Endothelial cell of umbilical vein (primary cell): Measurements from ENCODE around the gene RTN4RL1. TPM values are rescaled to one million over a fixed set of nuclear protein-coding genes. Genes with fewer than 3 reads are reported as not detected.

Experiments used
- BruUV-seq: library from RNA; stranded (reverse); fragments of 400-500 nt; replicated peaks from 2 replicates; lab custom pipeline; 2021; lab: Mats Ljungman, UMichigan
- CTCF ChIA-PET: fragments of 300-600, 350-600 bp; sonication (Branson Sonifier 250); formaldehyde crosslinking; loops from one replicate; lab custom pipeline; 2021; ENCODE audit warnings: antibody characterized with exemption, inconsistent platforms; lab: Charles Lee
- POLR2A ChIA-PET: fragments of 300-600, 350-600 bp; sonication (Branson Sonifier 250); formaldehyde crosslinking; loops from one replicate; lab custom pipeline; 2021; ENCODE audit warnings: antibody characterized with exemption, inconsistent platforms; lab: Charles Lee
- DNase-seq: peaks from one replicate; pipeline ENCODE4 v3.0.0-alpha.2; 2011; ENCODE audit warnings: low read depth, low spot score
- FAIRE-seq: peaks from 2 replicates; lab custom pipeline; 2011; peaks lifted over from hg19 to GRCh38; lab: Jason Lieb, UNC
- H2AFZ ChIP-seq: 2 replicates; pipeline ENCODE4 v1.6.0; 2012; ENCODE audit warnings: low read depth, low read length, control low read depth, inconsistent platforms
- H3K27ac ChIP-seq: 2 replicates; pipeline ENCODE4 v1.5.1; 2011; ENCODE audit warnings: low read depth, mild to moderate bottlenecking, control low read depth, low read length, moderate library complexity; ENCODE audit not compliant: insufficient read depth
- H3K27me3 ChIP-seq, 2 experiments: 2 replicates each; pipeline versions ENCODE4 v1.6.0 to v1.6.1; 2011; ENCODE audit warnings: low read length in 2 of 2, mixed read lengths in 1 of 2; ENCODE audit not compliant: control insufficient read depth in 2 of 2, insufficient read depth in 2 of 2
- H3K36me3 ChIP-seq, 2 experiments: 2 replicates in 1 of 2; 3 replicates in 1 of 2; pipeline ENCODE4 v1.5.1; 2011; ENCODE audit warnings: low read length in 2 of 2, mild to moderate bottlenecking in 1 of 2, moderate library complexity in 1 of 2; ENCODE audit not compliant: control insufficient read depth in 2 of 2, insufficient read depth in 2 of 2; ENCODE audit errors: extremely low read depth in 1 of 2
- H3K4me1 ChIP-seq: 3 replicates; pipeline ENCODE4 v1.5.1; 2011; ENCODE audit warnings: mild to moderate bottlenecking, low read length; ENCODE audit not compliant: control insufficient read depth, insufficient read depth; ENCODE audit errors: extremely low read depth
- H3K4me2 ChIP-seq: 2 replicates; pipeline ENCODE4 v1.6.1; 2011; ENCODE audit warnings: low read length, control low read depth, mixed read lengths; ENCODE audit not compliant: insufficient read depth
- H3K4me3 ChIP-seq, 3 experiments: fragments of 200-600 bp in 1 of 3; sonication (generic), shearing (Covaris generic) in 1 of 3; replicated peaks in 1 of 3; 2 replicates each; pipeline ENCODE4 v1.5.1; 2011 to 2016; ENCODE audit warnings: control low read depth in 3 of 3, low read length in 3 of 3, mild to moderate bottlenecking in 2 of 3, inconsistent platforms in 1 of 3, low read depth in 1 of 3, moderate library complexity in 1 of 3; ENCODE audit not compliant: insufficient read depth in 1 of 3
- H3K79me2 ChIP-seq: 2 replicates; pipeline ENCODE4 v1.6.0; 2012; ENCODE audit warnings: low read length, inconsistent platforms; ENCODE audit not compliant: control insufficient read depth, insufficient read depth
- H3K9ac ChIP-seq: replicated peaks from 2 replicates; pipeline ENCODE3; 2011; ENCODE audit warnings: low read length, control low read depth; ENCODE audit not compliant: insufficient read depth; ENCODE audit errors: extremely low read depth
- H3K9me1 ChIP-seq: replicated peaks from 3 replicates; pipeline ENCODE4 v1.6.0; 2011; ENCODE audit warnings: mild to moderate bottlenecking, low read length; ENCODE audit not compliant: control insufficient read depth, insufficient read depth; ENCODE audit errors: extremely low read depth
- H3K9me3 ChIP-seq: replicated peaks from 2 replicates; pipeline ENCODE4 v1.5.1; 2012; ENCODE audit warnings: low read length, inconsistent platforms; ENCODE audit not compliant: control insufficient read depth, insufficient read depth
- H4K20me1 ChIP-seq: replicated peaks from 2 replicates; pipeline ENCODE3; 2011; ENCODE audit warnings: mild to moderate bottlenecking, low read length; ENCODE audit not compliant: control insufficient read depth, insufficient read depth; ENCODE audit errors: extremely low read depth
- CTCF ChIP-seq, 2 donors: IDR thresholded peaks; 1 replicate in 1 of 2; 2 replicates in 1 of 2; pipeline ENCODE4 v1.5.1; 2011; ENCODE audit warnings: low read length in 2 of 2, mild to moderate bottlenecking in 2 of 2, moderate library complexity in 2 of 2, control low read depth in 1 of 2, inconsistent platforms in 1 of 2, low read depth in 1 of 2; ENCODE audit not compliant: insufficient read depth in 1 of 2; ENCODE audit errors: extremely low read depth in 1 of 2
- EZH2 ChIP-seq: IDR thresholded peaks from 2 replicates; pipeline ENCODE4 v1.6.1; 2012; ENCODE audit warnings: borderline replicate concordance, low read depth, mild to moderate bottlenecking, moderate library complexity, low read length, inconsistent platforms; ENCODE audit not compliant: severe bottlenecking
- GATA2 ChIP-seq: IDR thresholded peaks from 2 replicates; pipeline ENCODE4 v1.7.0; 2011; ENCODE audit warnings: low read depth, mild to moderate bottlenecking, moderate library complexity, mixed read lengths, low read length; ENCODE audit not compliant: insufficient read length, insufficient read depth
- JUN ChIP-seq: IDR thresholded peaks from 2 replicates; pipeline ENCODE4 v1.6.1; 2011; ENCODE audit warnings: borderline replicate concordance, low read depth; ENCODE audit not compliant: insufficient read length, insufficient read depth
- MAX ChIP-seq: IDR thresholded peaks from 2 replicates; pipeline ENCODE4 v1.6.1; 2011; ENCODE audit not compliant: insufficient read depth, insufficient read length
- MYC ChIP-seq: IDR thresholded peaks from one replicate; pipeline ENCODE4 v1.6.1; 2011; ENCODE audit warnings: mild to moderate bottlenecking, low read depth, low read length
- POLR2A ChIP-seq: IDR thresholded peaks from 2 replicates; pipeline ENCODE4 v1.6.1; 2012; ENCODE audit warnings: low read depth, mild to moderate bottlenecking, control low read depth, low read length
- POLR2AphosphoS5 ChIP-seq: IDR thresholded peaks from 2 replicates; pipeline ENCODE4 v1.6.1; 2012; ENCODE audit warnings: low read depth, mild to moderate bottlenecking, control low read depth, low read length, moderate library complexity; ENCODE audit not compliant: insufficient read depth
- dilution Hi-C: fragments of 300-500 bp; cut with MboI; formaldehyde crosslinking; loops from one replicate; pipeline ENCODE4 v1.15.0; 2019; ENCODE audit warnings: low sequenced_read_pairs; ENCODE audit not compliant: extremely low pct_ligation_motif_present
- intact Hi-C: fragments of 100-400 bp; cut with micrococcal nuclease; formaldehyde crosslinking; loops from one replicate; pipeline ENCODE4 v1.10.0; 2022
- polyA plus RNA-seq, 4 experiments: library from polyadenylated mRNA; depleted of rRNA in 3 of 4; stranded (reverse) in 3 of 4; unstranded in 1 of 4; fragments of >200 nt; gene quantifications; 2 replicates each; pipeline versions ENCODE4 v1.2.1 to v1.2.3, GENCODE V29; 2011 to 2012; ENCODE audit warnings: missing spikeins in 1 of 4
- total RNA-seq: library from RNA; stranded (reverse); gene quantifications from 2 replicates; pipeline ENCODE4 v1.2.3, GENCODE V29; 2021

Gene RTN4RL1
- total and polyA plus RNA-seq, 2 donors (not counting 3 experiments of a cell fraction or from before 2014, with no cell fraction given) = 0.04 TPM; not detected in 1

- Histone ChIP-seq H4K20me1 (no peaks in the 10 kb centered on the region), H3K9ac (no peak overlapping the region), H3K4me1 (no peaks in the 10 kb centered on the region), H3K9me3 (no peaks in the 10 kb centered on the region), H3K4me2 (no peak overlapping the region), H3K27me3 (no peaks in the 10 kb centered on the region), H3K36me3 (peaks cover 9 to 20% of the 10 kb centered on the region in 2 experiments), H2AFZ (no peak overlapping the region), H3K9me1 (no peaks in the 10 kb centered on the region), H3K4me3 (no peak overlapping the region), H3K79me2 (no peaks in the 10 kb centered on the region), H3K27ac (no peak overlapping the region)
- intact Hi-C loops = no loop called here
- no TSS peak for BruUV-seq
- ChIA-PET POLR2A (no interaction called here), CTCF (no interaction called here)
- TF ChIP-seq EZH2 = no peak
- no peak for TF ChIP-seq GATA2
- TF ChIP-seq CTCF (IDR thresholded peaks at IDR 0.05; ENCODE audit: extremely low read depth in 1 of 2, insufficient read depth in 1 of 2, low read depth in 1 of 2, low read length in 2 of 2) = no peak
- TF ChIP-seq JUN = no peak
- TF ChIP-seq MYC = no peak
- no peak for TF ChIP-seq POLR2A
- no peak for TF ChIP-seq MAX
- TF ChIP-seq POLR2AphosphoS5 = no peak
- DNase-seq (no peak), FAIRE-seq (no peak)
- dilution Hi-C loops = no loop called here
Measured at GRCh38 chr17:1898332-1898731, 126.8 kb downstream of the RTN4RL1 start.
